Islet of Langerhans (tissue), 1 donor: ENCODE results near the gene SAMHD1.
"Not testable (repeated sequence)": the region's sequence is repeated elsewhere in the genome, so short reads cannot be mapped to it uniquely, and the experiment has no call there.

ENCODE experiments used
- FAIRE-seq: peaks from one replicate; lab custom pipeline; 2011; peaks lifted over from hg19 to GRCh38; lab: Jason Lieb, UNC

SAMHD1 gene

GRCh38 chr20:36851490-36851889 lies 100.0 kb downstream of the SAMHD1 start:
- FAIRE-seq, result no peak

- FAIRE-seq, result no peak
These were observed 100.7 kb downstream of the SAMHD1 start for GRCh38 chr20:36850759-36851158.

- FAIRE-seq, result no peak
These were observed 102.0 kb downstream of the SAMHD1 start for GRCh38 chr20:36849333-36850065.

GRCh38 chr20:36848677-36849076 lies 102.8 kb downstream of the SAMHD1 start:
- no peak for FAIRE-seq

- FAIRE-seq, result no peak
These were observed 103.3 kb downstream of the SAMHD1 start for GRCh38 chr20:36848078-36848660.

- FAIRE-seq, result no peak
These were observed 103.8 kb downstream of the SAMHD1 start for GRCh38 chr20:36847710-36848040.

- FAIRE-seq, result no peak
These were observed 104.3 kb downstream of the SAMHD1 start for GRCh38 chr20:36847009-36847709.

GRCh38 chr20:36845288-36845971 lies 106.1 kb downstream of the SAMHD1 start:
- no peak for FAIRE-seq

GRCh38 chr20:36841030-36841429 lies 110.5 kb downstream of the SAMHD1 start:
- FAIRE-seq, result not testable (repeated sequence)
